GM12878 (cell line): ENCODE measurements around the gene POMC. TPM values are rescaled to one million over a fixed set of nuclear protein-coding genes. Genes with fewer than 3 reads are reported as not detected.
"Not testable (repeated sequence)": the region's sequence is repeated elsewhere in the genome, so short reads cannot be mapped to it uniquely, and the experiment has no call there.

Experiments used
- ATAC-seq: fragments of 200-7000 bp; cut with Tn5 transposase; 3 replicates; pipeline ENCODE4 v1.9.1; 2020; ENCODE audit warnings: mild to moderate bottlenecking, moderate library complexity
- BruUV-seq: library from RNA; stranded (reverse); fragments of 400-500 nt; replicated peaks from 2 replicates; lab custom pipeline; 2021; lab: Mats Ljungman, UMichigan
- CTCF ChIA-PET: fragments of 300-600 bp; sonication (Branson Sonifier 250); formaldehyde crosslinking; extraction: SDS; loops from one replicate; lab custom pipeline; 2021; ENCODE audit warnings: inconsistent platforms; lab: Yijun Ruan, JAX
- POLR2A ChIA-PET: fragments of 350-600 bp; formaldehyde crosslinking; extraction: SDS; loops from one replicate; lab custom pipeline; 2021; ENCODE audit warnings: inconsistent platforms; lab: Charles Lee
- RAD21 ChIA-PET: fragments of 300-600 bp; sonication (Branson Sonifier 250); formaldehyde crosslinking; loops from one replicate; lab custom pipeline; 2023; ENCODE audit warnings: antibody characterized with exemption; ENCODE audit not compliant: unreplicated experiment; lab: Charles Lee
- SMC1A ChIA-PET: fragments of 300-600 bp; sonication (Branson Sonifier 250); formaldehyde crosslinking; loops from one replicate; lab custom pipeline; 2023; ENCODE audit not compliant: unreplicated experiment, uncharacterized antibody; lab: Charles Lee
- DNase-seq: peaks from one replicate; pipeline ENCODE4 v3.0.0-alpha.2; 2011; ENCODE audit warnings: low read depth, low spot score
- FAIRE-seq: peaks from 3 replicates; lab custom pipeline; 2011; peaks lifted over from hg19 to GRCh38; lab: Jason Lieb, UNC
- H2AFZ ChIP-seq: 2 replicates; pipeline ENCODE4 v1.6.0; 2011; ENCODE audit warnings: low read depth, low read length, control low read depth; ENCODE audit not compliant: control insufficient read depth
- H3K27ac ChIP-seq: 2 replicates; pipeline ENCODE4 v1.5.1; 2011; ENCODE audit warnings: control low read depth; ENCODE audit not compliant: control insufficient read depth, insufficient read depth
- H3K27me3 ChIP-seq, 2 experiments: replicated peaks in 1 of 2; 2 replicates each; pipeline versions ENCODE4 v1.6.0 to v1.6.1; 2011; ENCODE audit warnings: low read length in 1 of 2; ENCODE audit not compliant: control insufficient read depth in 2 of 2, insufficient read depth in 2 of 2
- H3K36me3 ChIP-seq, 2 experiments: 2 replicates each; pipeline ENCODE4 v1.5.1; 2011; ENCODE audit warnings: low read length in 1 of 2; ENCODE audit not compliant: control insufficient read depth in 2 of 2, insufficient read depth in 2 of 2
- H3K4me1 ChIP-seq: 2 replicates; pipeline ENCODE4 v1.6.1; 2011; ENCODE audit warnings: mild to moderate bottlenecking, low read length, moderate library complexity, mixed read lengths; ENCODE audit not compliant: control insufficient read depth, insufficient read depth
- H3K4me2 ChIP-seq: 2 replicates; pipeline ENCODE4 v1.6.0; 2011; ENCODE audit warnings: control low read depth; ENCODE audit not compliant: control insufficient read depth, insufficient read depth
- H3K4me3 ChIP-seq: fragments of 200-600 bp; sonication (generic); 2 replicates; pipeline ENCODE4 v1.5.1; 2016
- H3K79me2 ChIP-seq: 2 replicates; pipeline ENCODE4 v1.6.0; 2011; ENCODE audit warnings: low read length; ENCODE audit not compliant: control insufficient read depth, insufficient read depth
- H3K9ac ChIP-seq: 2 replicates; pipeline ENCODE4 v1.8.0; 2011; ENCODE audit warnings: low read length, control low read depth, mixed read lengths; ENCODE audit not compliant: control insufficient read depth, insufficient read depth
- H3K9me3 ChIP-seq: replicated peaks from 3 replicates; pipeline ENCODE4 v1.5.1; 2011; ENCODE audit warnings: mild to moderate bottlenecking, low read length; ENCODE audit not compliant: control insufficient read depth, insufficient read depth
- H4K20me1 ChIP-seq: 2 replicates; pipeline ENCODE4 v1.6.0; 2011; ENCODE audit not compliant: control insufficient read depth, insufficient read depth
- BCLAF1 ChIP-seq: fragments of 450-650 bp; IDR thresholded peaks from 2 replicates; pipeline ENCODE4 v1.6.1; 2017; ENCODE audit warnings: antibody characterized with exemption, mild to moderate bottlenecking, moderate library complexity
- CHD2 ChIP-seq: IDR thresholded peaks from 2 replicates; pipeline ENCODE4 v1.6.1; 2011; ENCODE audit warnings: low read depth, low read length, improper control_type of control experiment, borderline replicate concordance
- FOXK2 ChIP-seq: fragments of 450-650 bp; IDR thresholded peaks from 2 replicates; pipeline ENCODE4 v1.6.1; 2017; ENCODE audit warnings: mild to moderate bottlenecking, moderate library complexity
- GABPA ChIP-seq: IDR thresholded peaks from 2 replicates; pipeline ENCODE4 v1.6.1; 2014; ENCODE audit warnings: antibody characterized with exemption, low read depth, mild to moderate bottlenecking, inconsistent platforms
- MYC ChIP-seq: IDR thresholded peaks from 2 replicates; pipeline ENCODE4 v1.6.1; 2011; ENCODE audit warnings: mild to moderate bottlenecking, low read length, moderate library complexity, inconsistent platforms; ENCODE audit not compliant: insufficient read depth, insufficient replicate concordance, insufficient read length, severe bottlenecking
- NRF1 ChIP-seq: conservative IDR thresholded peaks from 2 replicates; pipeline ENCODE4 v1.6.1; 2011; ENCODE audit warnings: mild to moderate bottlenecking, low read depth, low read length, improper control_type of control experiment
- POLR2AphosphoS2 ChIP-seq: IDR thresholded peaks from 2 replicates; pipeline ENCODE4 v1.6.1; 2011; ENCODE audit warnings: low read depth, mild to moderate bottlenecking, low read length, improper control_type of control experiment, moderate library complexity
- POU2F2 ChIP-seq: IDR thresholded peaks from 3 replicates; pipeline ENCODE4 v1.6.1; 2011; ENCODE audit warnings: low read depth, mild to moderate bottlenecking, low read length, borderline replicate concordance
- RFX5 ChIP-seq: IDR thresholded peaks from 2 replicates; pipeline ENCODE4 v1.6.1; 2011; ENCODE audit warnings: low read depth, low read length, improper control_type of control experiment
- SREBF2 ChIP-seq: IDR thresholded peaks from 2 replicates; pipeline ENCODE4 v1.6.1; 2012; ENCODE audit warnings: mild to moderate bottlenecking, low read length
- ZNF24 ChIP-seq: fragments of 450-650 bp; IDR thresholded peaks from 2 replicates; pipeline ENCODE4 v1.6.1; 2017; ENCODE audit warnings: antibody characterized with exemption, mild to moderate bottlenecking
- WGBS: methylation state at CpG from one replicate; pipeline ENCODE4 v1.1.6; 2016; ENCODE audit warnings: low lambda C conversion rate; ENCODE audit not compliant: insufficient replicate concordance, insufficient coverage; ENCODE audit errors: missing lambda C conversion rate; 5-methylcytosine and 5-hydroxymethylcytosine counted together
- in situ Hi-C: fragments of 300-500 bp; cut with MboI; formaldehyde crosslinking; loops from 9 replicates; pipeline ENCODE4 v1.14.3; 2018; ENCODE audit warnings: mixed read lengths
- intact Hi-C: fragments of 100-400 bp; cut with micrococcal nuclease; formaldehyde crosslinking; loops from one replicate; pipeline ENCODE4 v1.14.2; 2022; ENCODE audit not compliant: unreplicated experiment
- polyA plus RNA-seq, 11 experiments: library from polyadenylated mRNA; depleted of rRNA in 4 of 11; unstranded in 6 of 11; stranded (reverse) in 5 of 11; fragments of >200 nt; fragmentation: Nextera tagmentation in 4 of 11; fragmentation: Illumina TruSeq in 1 of 11; extraction: Ambion mirVana in 4 of 11; extraction: Trizol in 1 of 11; gene quantifications; 1 replicate in 1 of 11; 2 replicates in 10 of 11; pipeline versions ENCODE4 v1.2.1 to v1.2.3, GENCODE V29; 2011 to 2016; ENCODE audit warnings: inconsistent platforms in 2 of 11, missing spikeins in 2 of 11, low read depth in 1 of 11
- total RNA-seq, 4 experiments: library from RNA; depleted of rRNA in 3 of 4; stranded (reverse); fragments of >200 nt in 3 of 4; fragmentation: Illumina TruSeq in 1 of 4; extraction: Trizol in 1 of 4; gene quantifications; 2 replicates each; pipeline versions ENCODE4 v1.2.1 to v1.2.3, GENCODE V29; 2013 to 2021
- TF ChIP-seq, protein P1 (sequence below): fragments of 450-650 bp; IDR thresholded peaks from 2 replicates; pipeline ENCODE4 v1.6.1; 2017; ENCODE audit warnings: mild to moderate bottlenecking

The POMC gene
- total and polyA plus RNA-seq, 10 of the 15 experiments (the other 5 are each of a cell fraction or from before 2014, with no cell fraction given), result 0.05 to 14.7 (median 6.8) TPM; not detected in 1

DNA sequence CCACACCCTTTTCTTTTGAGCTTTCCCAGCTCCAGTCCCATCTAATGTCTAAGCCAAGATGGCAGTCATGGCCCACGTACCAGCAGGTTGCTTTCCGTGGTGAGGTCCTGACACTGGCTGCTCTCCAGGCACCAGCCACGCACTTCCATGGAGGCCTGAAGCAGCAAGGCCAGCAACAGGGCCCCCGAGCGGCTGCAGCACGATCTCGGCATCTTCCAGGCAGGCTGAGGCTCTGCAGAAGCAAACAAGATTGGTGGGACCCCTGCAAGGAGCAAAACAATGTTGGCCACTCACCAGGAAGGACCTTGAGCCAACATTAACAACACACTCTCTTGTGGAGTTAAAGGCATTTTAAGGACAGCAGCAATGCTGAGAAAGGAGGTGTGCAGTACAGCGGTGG is 3.8 kb downstream of the POMC start:
- peaks cover 18% of the 10 kb centered on the region for H3K4me1 ChIP-seq
- FAIRE-seq, result no peak
- POLR2A ChIA-PET, result interaction anchor here (1.1 kb wide), 1 partner anchor 61 kb away, joined by 4 read pairs; no protein-coding TSS in a partner anchor
- TF ChIP-seq CHD2, result no peak
- TF ChIP-seq ZNF24, result no peak
- TF ChIP-seq SREBF2, result no peak
- TF ChIP-seq FOXK2, result no peak
- TF ChIP-seq BCLAF1, result no peak
- TF ChIP-seq GABPA, result no peak
- TF ChIP-seq RFX5, result no peak
- TF ChIP-seq NRF1, result no peak
- no peak for TF ChIP-seq POLR2AphosphoS2
- TF ChIP-seq, protein P1, sequence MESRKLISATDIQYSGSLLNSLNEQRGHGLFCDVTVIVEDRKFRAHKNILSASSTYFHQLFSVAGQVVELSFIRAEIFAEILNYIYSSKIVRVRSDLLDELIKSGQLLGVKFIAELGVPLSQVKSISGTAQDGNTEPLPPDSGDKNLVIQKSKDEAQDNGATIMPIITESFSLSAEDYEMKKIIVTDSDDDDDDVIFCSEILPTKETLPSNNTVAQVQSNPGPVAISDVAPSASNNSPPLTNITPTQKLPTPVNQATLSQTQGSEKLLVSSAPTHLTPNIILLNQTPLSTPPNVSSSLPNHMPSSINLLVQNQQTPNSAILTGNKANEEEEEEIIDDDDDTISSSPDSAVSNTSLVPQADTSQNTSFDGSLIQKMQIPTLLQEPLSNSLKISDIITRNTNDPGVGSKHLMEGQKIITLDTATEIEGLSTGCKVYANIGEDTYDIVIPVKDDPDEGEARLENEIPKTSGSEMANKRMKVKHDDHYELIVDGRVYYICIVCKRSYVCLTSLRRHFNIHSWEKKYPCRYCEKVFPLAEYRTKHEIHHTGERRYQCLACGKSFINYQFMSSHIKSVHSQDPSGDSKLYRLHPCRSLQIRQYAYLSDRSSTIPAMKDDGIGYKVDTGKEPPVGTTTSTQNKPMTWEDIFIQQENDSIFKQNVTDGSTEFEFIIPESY, result no peak
- no peak for TF ChIP-seq POU2F2
- TF ChIP-seq MYC, result no peak
- TF ChIP-seq, all 136 proteins: peak for 0
- Histone ChIP-seq H3K4me2 (no peak overlapping the region), H4K20me1 (no peaks in the 10 kb centered on the region), H2AFZ (no peak overlapping the region), H3K9me3 (no peaks in the 10 kb centered on the region; the same call in 2 of the 3 replicates), H3K9ac (no peak overlapping the region), H3K79me2 (peaks cover 2% of the 10 kb centered on the region), H3K27me3 (peaks cover 5 to 11% of the 10 kb centered on the region in 2 experiments; a peak in 3 of 4 replicates), H3K27ac (no peak overlapping the region), H3K36me3 (no peaks in the 10 kb centered on the region), H3K4me3 (no peak overlapping the region)
- no TSS peak for BruUV-seq
- no peak for ATAC-seq
- intact Hi-C loops (no loop called here), in situ Hi-C loops (no loop called here)
- SMC1A ChIA-PET, result interaction anchor here (0.6 to 6.5 kb wide), 10 partner anchors 22 to 402 kb away, joined by 3 to 70 read pairs (median 4); no protein-coding TSS in a partner anchor
- CTCF ChIA-PET, result interaction anchor here (0.8 to 5.5 kb wide), 9 partner anchors 26 to 490 kb away, joined by 3 to 132 read pairs (median 13); no protein-coding TSS in a partner anchor
- DNase-seq, result no peak
- RAD21 ChIA-PET, result interaction anchor here (0.9 to 5.3 kb wide), 8 partner anchors 12 to 500 kb away, joined by 3 to 79 read pairs (median 8); no protein-coding TSS in a partner anchor
- WGBS, result 70% methylated on average over 8 of the region's 8 CpGs

- FAIRE-seq, H3K27me3 ChIP-seq, H3K27ac ChIP-seq, H3K4me3 ChIP-seq, intact Hi-C loops, BruUV-seq, H3K9me3 ChIP-seq, H3K4me2 ChIP-seq, H3K36me3 ChIP-seq, H3K79me2 ChIP-seq, H4K20me1 ChIP-seq, in situ Hi-C loops, ATAC-seq, POLR2A ChIA-PET, DNase-seq, H3K9ac ChIP-seq: not testable (repeated sequence)
- ChIA-PET SMC1A (interaction anchor here (1.7 to 6.5 kb wide), 2 partner anchors 34 to 65 kb away, joined by 5 to 48 read pairs; no protein-coding TSS in a partner anchor), RAD21 (interaction anchor here (1.2 to 5.3 kb wide), 2 partner anchors 33 to 187 kb away, joined by 4 to 79 read pairs; no protein-coding TSS in a partner anchor), CTCF (interaction anchor here (1.3 to 5.5 kb wide), 3 partner anchors 23 to 67 kb away, joined by 3 to 132 read pairs (median 11); no protein-coding TSS in a partner anchor)
- Histone ChIP-seq H2AFZ (peak overlapping the region; percentile 6; the same call in 1 of the 2 replicates), H3K4me1 (peaks cover 15% of the 10 kb centered on the region)
- 89% methylated on average over 7 of the region's 7 CpGs for WGBS
Observed at GRCh38 chr2:25162061-25162460, 6.3 kb downstream of the POMC start.
